Esophagus muscularis mucosa (tissue), 4 donors: ENCODE results near the gene GPBAR1. TPM values are rescaled to one million over a fixed set of nuclear protein-coding genes. Genes with fewer than 3 reads are reported as not detected.
A peak's percentile ranks its signal among the peaks of the same experiment; 100 is the strongest.

Source experiments
- DNase-seq: peaks from one replicate; pipeline ENCODE4 v3.0.0-alpha.2; 2017; ENCODE audit errors: extremely low spot score
- H3K27ac ChIP-seq, 4 donors: fragments of 200-600 bp; sonication (generic); replicated peaks in 1 of 4; 1 replicate in 3 of 4; 2 replicates in 1 of 4; pipeline ENCODE4 v1.5.1; 2016 to 2019; ENCODE audit warnings: mild to moderate bottlenecking in 1 of 4
- H3K27me3 ChIP-seq, 4 donors: fragments of 200-600 bp; sonication (generic); one replicate each; pipeline versions ENCODE4 v1.5.1 to v1.6.0; 2016 to 2019
- H3K36me3 ChIP-seq, 4 donors: fragments of 200-600 bp; sonication (generic); one replicate each; pipeline ENCODE4 v1.5.1; 2016 to 2019
- H3K4me1 ChIP-seq, 4 donors: fragments of 200-600 bp; sonication (generic); one replicate each; pipeline ENCODE4 v1.5.1; 2016 to 2019
- H3K4me3 ChIP-seq, 4 donors: fragments of 200-600 bp; sonication (generic); 1 replicate in 2 of 4; 2 replicates in 2 of 4; pipeline ENCODE4 v1.5.1; 2016 to 2019; ENCODE audit warnings: mild to moderate bottlenecking in 4 of 4, moderate library complexity in 1 of 4
- H3K9me3 ChIP-seq, 4 donors: fragments of 200-600 bp; sonication (generic); 1 replicate in 3 of 4; 2 replicates in 1 of 4; pipeline ENCODE4 v1.5.1; 2016 to 2019
- EP300 ChIP-seq: sonication (generic); formaldehyde crosslinking; IDR thresholded peaks from one replicate; pipeline ENCODE4 v1.6.1; 2017; ENCODE audit warnings: antibody characterized with exemption
- POLR2A ChIP-seq: fragments of 450-650 bp; IDR thresholded peaks from one replicate; pipeline ENCODE4 v1.6.1; 2017; ENCODE audit warnings: antibody characterized with exemption, moderate library complexity, mild to moderate bottlenecking, low read depth
- POLR2AphosphoS5 ChIP-seq, 2 donors: sonication (generic); formaldehyde crosslinking; IDR thresholded peaks; one replicate each; pipeline ENCODE4 v1.6.1; 2017; ENCODE audit warnings: antibody characterized with exemption in 2 of 2
- whole genome bisulfite sequencing: methylation state at CpG from one replicate; pipeline ENCODE4 v1.1.5; 2018; 5-methylcytosine and 5-hydroxymethylcytosine counted together
- intact Hi-C: fragments of 100-400 bp; cut with DNase I; formaldehyde crosslinking; loops from one replicate; pipeline ENCODE4 v1.15.1; 2023
- total RNA-seq, 4 donors: library from RNA; depleted of rRNA; stranded (reverse); fragments of >200 nt; gene quantifications; one replicate each; pipeline versions ENCODE4 v1.1.0 to v1.2.1, GENCODE V29; 2016
- TF ChIP-seq, protein P1 (sequence below), 3 experiments: fragments of 200-600 bp in 2 of 3; fragments of 450-650 bp in 1 of 3; sonication (generic) in 2 of 3; IDR thresholded peaks; one replicate each; pipeline ENCODE4 v1.5.1; 2017 to 2019; ENCODE audit warnings: antibody characterized with exemption in 3 of 3, mild to moderate bottlenecking in 2 of 3, moderate library complexity in 1 of 3

Gene GPBAR1
- total RNA-seq, 4 donors from 2014 or later = 0.42 to 4.5 (median 3.9) TPM

- H3K9me3 ChIP-seq = no peaks in the 10 kb centered on the region
- TF ChIP-seq EP300 = no peak
- TF ChIP-seq, protein P1, sequence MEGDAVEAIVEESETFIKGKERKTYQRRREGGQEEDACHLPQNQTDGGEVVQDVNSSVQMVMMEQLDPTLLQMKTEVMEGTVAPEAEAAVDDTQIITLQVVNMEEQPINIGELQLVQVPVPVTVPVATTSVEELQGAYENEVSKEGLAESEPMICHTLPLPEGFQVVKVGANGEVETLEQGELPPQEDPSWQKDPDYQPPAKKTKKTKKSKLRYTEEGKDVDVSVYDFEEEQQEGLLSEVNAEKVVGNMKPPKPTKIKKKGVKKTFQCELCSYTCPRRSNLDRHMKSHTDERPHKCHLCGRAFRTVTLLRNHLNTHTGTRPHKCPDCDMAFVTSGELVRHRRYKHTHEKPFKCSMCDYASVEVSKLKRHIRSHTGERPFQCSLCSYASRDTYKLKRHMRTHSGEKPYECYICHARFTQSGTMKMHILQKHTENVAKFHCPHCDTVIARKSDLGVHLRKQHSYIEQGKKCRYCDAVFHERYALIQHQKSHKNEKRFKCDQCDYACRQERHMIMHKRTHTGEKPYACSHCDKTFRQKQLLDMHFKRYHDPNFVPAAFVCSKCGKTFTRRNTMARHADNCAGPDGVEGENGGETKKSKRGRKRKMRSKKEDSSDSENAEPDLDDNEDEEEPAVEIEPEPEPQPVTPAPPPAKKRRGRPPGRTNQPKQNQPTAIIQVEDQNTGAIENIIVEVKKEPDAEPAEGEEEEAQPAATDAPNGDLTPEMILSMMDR (IDR thresholded peaks at IDR 0.05) = no peak
- TF ChIP-seq POLR2AphosphoS5 (IDR thresholded peaks at IDR 0.05) = no peak
- TF ChIP-seq POLR2A = no peak
- H3K4me3 ChIP-seq = no peak overlapping the region
- H3K36me3 ChIP-seq = peaks cover 47 to 71% (median 63%) of the 10 kb centered on the region in 4 donors
- no peak for DNase-seq
- WGBS = 60% methylated on average over 3 of the region's 3 CpGs
- H3K27ac ChIP-seq = peak overlapping the region; percentile 93 to 100 (median 96)
- intact Hi-C loops = loop anchor here (10.0 kb wide), 1 partner anchor 283 kb away; the partner anchor contains the start of genes CNOT9 and USP37
- no peaks in the 10 kb centered on the region for H3K27me3 ChIP-seq
- H3K4me1 ChIP-seq = peaks cover 53 to 62% (median 56%) of the 10 kb centered on the region in 4 donors
These were observed 20.6 kb downstream of the GPBAR1 start for GRCh38 chr2:218281449-218281848.

DNA sequence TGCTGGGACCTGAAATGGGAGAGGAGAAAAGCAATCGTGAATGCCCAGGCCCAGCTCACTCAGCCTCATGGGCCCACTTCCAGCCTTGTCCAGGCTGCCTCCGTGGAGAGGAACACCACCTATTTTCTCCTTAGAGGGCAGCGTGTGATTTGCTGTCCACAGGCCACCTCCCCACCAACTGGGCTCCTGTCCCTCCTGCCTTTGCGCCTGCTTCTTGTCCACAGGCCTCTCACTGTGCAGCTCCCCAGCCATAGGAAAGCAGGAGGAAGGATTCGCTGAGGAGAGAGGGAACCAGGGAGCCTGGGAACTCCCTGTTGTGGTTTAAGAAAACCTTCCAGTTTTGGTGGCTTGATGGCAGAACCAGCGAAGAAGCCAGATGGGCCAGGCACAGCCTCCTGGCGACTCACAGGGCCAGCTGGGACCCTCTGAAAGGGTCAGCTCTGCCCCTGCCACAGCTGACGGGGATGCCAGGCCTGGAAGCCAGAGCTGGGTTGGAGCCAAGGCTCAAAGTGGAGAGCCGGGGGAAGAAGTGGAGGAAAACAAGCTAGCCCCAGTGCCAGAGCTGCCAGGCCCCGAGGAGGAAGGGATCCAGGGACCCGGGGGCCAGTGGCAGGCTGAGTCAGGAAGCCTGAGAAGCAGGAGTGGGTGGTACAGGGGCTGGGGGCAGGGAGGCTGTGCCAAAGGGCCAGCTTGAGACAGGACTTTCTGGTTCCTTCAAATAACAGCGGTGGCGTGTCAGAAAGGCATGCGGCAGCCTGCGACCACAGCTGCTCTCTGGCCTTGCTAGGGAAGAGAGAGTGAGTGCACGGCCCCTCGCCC, 21.6 kb downstream of the GPBAR1 start:
- H3K27ac ChIP-seq = peak overlapping the region; percentile 93 to 100 (median 96)
- no peaks in the 10 kb centered on the region for H3K27me3 ChIP-seq
- no peak for DNase-seq
- peaks cover 38 to 61% (median 54%) of the 10 kb centered on the region in 4 donors for H3K36me3 ChIP-seq
- H3K9me3 ChIP-seq = no peaks in the 10 kb centered on the region
- peak overlapping the region in 2 of 4 donors; percentile 16 to 27 for H3K4me3 ChIP-seq
- WGBS = 60% methylated on average over 17 of the region's 17 CpGs
- peak; percentile 10 to 41 for TF ChIP-seq POLR2AphosphoS5 (IDR thresholded peaks at IDR 0.05)
- no peak for TF ChIP-seq POLR2A
- no peak for TF ChIP-seq EP300
- peaks cover 56 to 72% (median 66%) of the 10 kb centered on the region in 4 donors for H3K4me1 ChIP-seq
- intact Hi-C loops = loop anchor here (10.0 kb wide), 1 partner anchor 282 kb away; the partner anchor contains the start of genes CNOT9 and USP37

GRCh38 chr2:218284106-218284811, 23.4 kb downstream of the GPBAR1 start:
- 48% methylated on average over 14 of the region's 16 CpGs for WGBS
- Histone ChIP-seq H3K27me3 (no peaks in the 10 kb centered on the region), H3K4me3 (peak overlapping the region in 3 of 4 donors; percentile 10 to 43 (median 28)), H3K4me1 (peaks cover 73 to 90% (median 84%) of the 10 kb centered on the region in 4 donors), H3K27ac (peak overlapping the region; percentile 93 to 100 (median 96)), H3K9me3 (no peaks in the 10 kb centered on the region), H3K36me3 (peaks cover 20 to 43% (median 35%) of the 10 kb centered on the region in 4 donors)
- intact Hi-C loops = loop anchor here (10.0 kb wide), 1 partner anchor 281 kb away; the partner anchor contains the start of genes CNOT9 and USP37
- TF ChIP-seq POLR2AphosphoS5 (IDR thresholded peaks at IDR 0.05) (peak; percentile 34 to 49), EP300 (no peak)
- TF ChIP-seq, protein P1 (IDR thresholded peaks at IDR 0.05) = no peak
- DNase-seq = no peak

GRCh38 chr2:218285604-218286003, 24.8 kb downstream of the GPBAR1 start:
- DNase-seq = no peak
- Histone ChIP-seq H3K27ac (peak overlapping the region; percentile 93 to 100 (median 96)), H3K27me3 (no peaks in the 10 kb centered on the region), H3K4me1 (peaks cover 87 to 97% (median 96%) of the 10 kb centered on the region in 4 donors), H3K9me3 (no peaks in the 10 kb centered on the region), H3K36me3 (peaks cover 8 to 29% (median 21%) of the 10 kb centered on the region in 4 donors), H3K4me3 (peak overlapping the region; percentile 50 to 63 (median 54))
- TF ChIP-seq POLR2AphosphoS5 (IDR thresholded peaks at IDR 0.05) = peak in 1 of 2 donors; percentile 37
- TF ChIP-seq EP300 = no peak
- TF ChIP-seq, protein P1 (IDR thresholded peaks at IDR 0.05) = no peak
- TF ChIP-seq POLR2A = no peak
- WGBS = 16% methylated on average over 5 of the region's 6 CpGs
- intact Hi-C loops = loop anchor here (10.0 kb wide), 1 partner anchor 279 kb away; the partner anchor contains the start of genes CNOT9 and USP37
